BE2C (cell line): Measurements from ENCODE around the gene E2F8.

ENCODE experiments used
- DNase-seq: peaks from one replicate; pipeline ENCODE4 v3.0.0-alpha.2; 2020
- H3K27me3 ChIP-seq: fragments of 250-450 bp; sonication (Bioruptor Pico); 2 replicates; pipeline ENCODE4 v1.5.1; 2020; ENCODE audit warnings: mild to moderate bottlenecking
- H3K36me3 ChIP-seq: fragments of 250-450 bp; sonication (Bioruptor Pico); 2 replicates; pipeline ENCODE4 v1.5.1; 2020; ENCODE audit warnings: mild to moderate bottlenecking
- H3K4me1 ChIP-seq: fragments of 250-450 bp; sonication (Bioruptor Pico); 2 replicates; pipeline ENCODE4 v1.5.1; 2020
- H3K4me3 ChIP-seq: 2 replicates; pipeline ENCODE4 v1.5.1; 2011; ENCODE audit warnings: low read depth, low read length
- H3K9me3 ChIP-seq: fragments of 250-450 bp; sonication (Bioruptor Pico); 2 replicates; pipeline ENCODE4 v1.5.1; 2020
- CTCF ChIP-seq: IDR thresholded peaks from 2 replicates; pipeline ENCODE4 v1.5.1; 2012; ENCODE audit warnings: mild to moderate bottlenecking, low read depth, low read length

The E2F8 gene

GRCh38 chr11:19209617-19210370 is 31.0 kb downstream of the E2F8 start:
- no peaks in the 10 kb centered on the region for H3K9me3 ChIP-seq

GRCh38 chr11:19208959-19209546 is 31.7 kb downstream of the E2F8 start:
- Histone ChIP-seq H3K9me3 (no peaks in the 10 kb centered on the region), H3K36me3 (no peaks in the 10 kb centered on the region), H3K27me3 (no peaks in the 10 kb centered on the region), H3K4me3 (no peak overlapping the region), H3K4me1 (no peaks in the 10 kb centered on the region)
- DNase-seq: no peak
- TF ChIP-seq CTCF: no peak

More at GRCh38 chr11:19209617-19210370, 31.0 kb downstream of the E2F8 start:
- DNase-seq: no peak
- H3K4me1 ChIP-seq: no peaks in the 10 kb centered on the region
- no peak for TF ChIP-seq CTCF
- H3K27me3 ChIP-seq: no peaks in the 10 kb centered on the region
- H3K4me3 ChIP-seq: no peak overlapping the region
- H3K36me3 ChIP-seq: no peaks in the 10 kb centered on the region

DNA sequence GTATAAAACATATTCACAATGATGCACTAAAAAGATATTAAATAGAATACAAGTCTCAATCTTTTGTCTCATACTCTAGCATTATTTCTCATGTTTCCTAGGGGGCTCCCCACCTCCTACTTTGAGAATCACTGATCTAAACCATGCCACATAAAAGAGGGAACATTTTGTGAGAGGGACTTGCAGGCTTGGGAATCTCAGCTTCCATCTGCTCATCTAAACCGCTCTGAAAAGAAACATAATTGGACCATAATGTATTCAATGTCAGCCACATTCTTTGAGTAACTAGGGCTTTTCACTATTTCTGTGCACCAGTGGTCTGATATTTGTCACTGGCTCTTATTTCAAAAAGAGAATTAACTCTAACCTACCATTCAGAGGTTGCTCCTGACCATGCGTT is 32.6 kb downstream of the E2F8 start:
- H3K4me3 ChIP-seq: no peak overlapping the region
- H3K4me1 ChIP-seq: no peaks in the 10 kb centered on the region
- H3K27me3 ChIP-seq: no peaks in the 10 kb centered on the region
- DNase-seq: no peak
- no peaks in the 10 kb centered on the region for H3K36me3 ChIP-seq
- TF ChIP-seq CTCF: no peak
- H3K9me3 ChIP-seq: no peaks in the 10 kb centered on the region

DNA sequence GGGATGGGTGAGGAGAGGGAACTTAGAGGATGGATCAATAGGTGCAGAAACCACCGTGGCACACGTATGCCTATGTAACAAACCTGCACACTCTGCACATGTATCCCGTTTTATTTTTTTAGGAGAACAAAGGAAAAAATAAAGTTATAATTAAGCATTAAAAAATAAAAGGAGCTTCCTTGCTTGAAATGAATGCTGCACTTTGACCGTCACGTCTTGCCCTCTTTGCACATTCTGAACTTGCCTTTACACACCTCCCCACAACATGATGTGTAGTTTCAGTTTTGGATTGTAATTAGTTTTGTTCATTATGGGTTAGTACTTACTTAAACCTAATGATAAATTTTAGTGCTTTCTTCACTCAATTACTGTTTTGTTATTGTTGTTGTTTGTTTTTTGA is 35.9 kb downstream of the E2F8 start:
- no peak for TF ChIP-seq CTCF
- Histone ChIP-seq H3K4me3 (no peak overlapping the region), H3K9me3 (no peaks in the 10 kb centered on the region), H3K36me3 (no peaks in the 10 kb centered on the region), H3K27me3 (no peaks in the 10 kb centered on the region), H3K4me1 (no peaks in the 10 kb centered on the region)
- no peak for DNase-seq

DNA sequence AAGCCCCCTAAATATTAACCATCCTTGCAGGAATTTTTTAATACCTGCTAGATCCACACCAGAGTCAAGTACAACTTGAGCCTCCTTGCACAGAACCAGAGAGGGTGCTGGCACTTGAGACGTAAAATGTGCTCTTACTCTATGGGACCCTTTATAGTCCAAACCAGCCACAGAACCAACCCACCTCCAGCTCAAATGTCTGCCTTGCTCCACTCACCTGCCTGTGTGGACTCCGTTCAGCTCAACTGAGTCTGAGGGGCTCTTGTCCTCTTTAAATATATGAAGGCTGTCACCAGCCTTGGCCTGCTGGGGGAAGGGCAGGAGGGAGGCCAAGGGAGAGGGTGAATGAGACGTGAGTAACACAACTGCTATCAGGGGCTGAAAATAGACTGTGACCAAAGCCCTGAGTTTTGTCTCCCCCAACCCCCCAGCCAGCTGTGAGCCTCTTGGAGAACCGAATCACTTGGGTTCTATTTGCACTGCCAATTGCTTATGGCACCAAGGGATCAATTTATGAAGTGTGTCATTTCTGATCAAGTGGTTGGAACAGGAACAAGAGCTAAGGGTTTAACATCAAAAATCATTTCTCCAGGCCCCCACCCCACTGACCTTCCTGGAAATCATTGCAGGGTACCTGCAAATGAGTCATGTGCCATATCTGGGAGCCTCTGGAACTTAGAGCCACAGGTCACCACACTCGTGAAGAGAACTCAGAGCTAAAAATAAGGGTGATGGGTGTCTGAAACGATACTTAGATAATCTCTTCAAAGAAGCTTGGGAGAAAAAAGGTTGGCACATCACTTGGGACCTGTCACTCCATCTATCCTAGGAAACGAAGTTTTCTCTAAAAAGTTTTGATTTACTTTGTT is 38.8 kb downstream of the E2F8 start, which contains the start of gene CSRP3:
TSS of gene CSRP3 (minus strand) at position 247 of the 869 bp plus-strand sequence. CDS start 9,535 bp downstream, outside the sequence.
- no peaks in the 10 kb centered on the region for H3K27me3 ChIP-seq
- no peak for TF ChIP-seq CTCF
- no peak for DNase-seq
- H3K9me3 ChIP-seq: no peaks in the 10 kb centered on the region
- no peaks in the 10 kb centered on the region for H3K4me1 ChIP-seq
- no peak within 1 kb of the TSS for H3K4me3 ChIP-seq
- no peaks in the 10 kb centered on the region for H3K36me3 ChIP-seq
